GM08714 (cell line): ENCODE results near the gene DDX4.
"Not testable (repeated sequence)": the region's sequence is repeated elsewhere in the genome, so short reads cannot be mapped to it uniquely, and the experiment has no call there.

Experiments
- H3K4me3 ChIP-seq: fragments of 200-500 bp; sonication (Bioruptor generic); 2 replicates; pipeline ENCODE4 v1.5.1; 2014; ENCODE audit warnings: mild to moderate bottlenecking, low read length, inconsistent platforms
- ZNF274 ChIP-seq: IDR thresholded peaks from 2 replicates; pipeline ENCODE4 v1.6.1; 2012; ENCODE audit warnings: mild to moderate bottlenecking, low read depth, low read length

Gene DDX4

DNA sequence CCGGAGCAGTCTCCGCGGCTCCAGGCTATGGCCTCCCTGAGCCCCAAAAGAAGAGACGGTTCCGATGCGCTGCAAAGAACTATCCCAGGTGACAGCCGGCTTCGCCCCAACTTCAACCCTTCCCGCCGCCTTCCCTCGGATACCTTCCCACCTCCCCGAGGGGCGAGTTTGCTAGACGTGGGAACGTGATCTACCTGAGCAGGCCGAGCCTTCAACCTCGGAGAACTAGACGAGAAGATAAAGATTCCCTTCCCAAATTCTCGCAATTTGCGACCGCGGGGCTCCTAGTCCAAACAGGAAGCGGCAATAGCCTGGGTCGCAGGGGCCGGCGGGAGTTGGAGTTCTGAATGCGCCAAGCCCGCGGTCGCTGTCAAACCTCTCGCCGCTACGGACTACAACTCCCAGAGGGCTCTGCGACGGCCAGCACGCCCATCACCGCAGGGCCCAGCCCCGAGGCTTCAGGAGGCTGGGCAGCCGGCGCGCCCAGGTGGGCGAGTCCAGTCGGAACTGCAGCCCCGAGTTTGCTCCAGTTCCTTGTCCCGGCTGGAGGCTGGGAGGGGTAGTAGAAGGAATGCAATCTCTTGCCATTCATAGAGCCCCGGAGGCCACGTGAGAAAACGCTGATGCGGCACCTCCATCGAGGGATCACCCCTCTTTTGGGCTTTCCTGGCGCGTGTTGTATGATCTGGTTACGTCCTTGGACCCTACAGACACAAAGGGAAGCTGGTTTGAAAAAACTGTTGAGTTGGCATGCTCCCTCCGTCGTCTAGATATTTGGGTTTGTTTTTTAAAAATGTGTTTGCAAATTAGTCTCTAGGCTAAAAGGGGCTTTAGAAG is 25.6 kb upstream of the DDX4 start, which contains the start of gene SLC38A9:
SLC38A9 (minus strand) TSS at position 302 of the 837 bp plus-strand sequence. CDS start 14,366 bp downstream, outside the sequence.
- H3K4me3 ChIP-seq: peak within 1 kb of the TSS; percentile 90
- TF ChIP-seq ZNF274: no peak

DNA sequence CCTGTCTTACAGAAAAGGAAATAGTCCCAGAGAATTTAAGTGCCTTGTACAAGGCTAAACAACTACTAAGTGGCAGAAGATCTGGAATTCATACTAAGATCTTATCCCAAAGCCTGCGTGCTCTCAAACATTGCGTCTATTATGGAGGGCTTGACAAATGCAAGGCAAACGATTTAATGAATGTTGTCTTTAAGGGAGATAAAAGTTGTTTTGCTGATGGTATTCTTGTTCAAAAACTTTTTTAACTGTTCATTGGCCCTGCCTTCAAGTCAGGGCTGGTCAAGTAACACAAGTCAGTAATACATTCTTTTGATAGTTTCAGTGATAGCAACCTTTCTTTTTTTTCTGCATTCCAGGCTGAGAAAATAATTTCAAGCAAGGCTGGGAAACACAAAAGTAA is 24.0 kb upstream of the DDX4 start:
- H3K4me3 ChIP-seq: no peak overlapping the region
- TF ChIP-seq ZNF274: no peak

DNA sequence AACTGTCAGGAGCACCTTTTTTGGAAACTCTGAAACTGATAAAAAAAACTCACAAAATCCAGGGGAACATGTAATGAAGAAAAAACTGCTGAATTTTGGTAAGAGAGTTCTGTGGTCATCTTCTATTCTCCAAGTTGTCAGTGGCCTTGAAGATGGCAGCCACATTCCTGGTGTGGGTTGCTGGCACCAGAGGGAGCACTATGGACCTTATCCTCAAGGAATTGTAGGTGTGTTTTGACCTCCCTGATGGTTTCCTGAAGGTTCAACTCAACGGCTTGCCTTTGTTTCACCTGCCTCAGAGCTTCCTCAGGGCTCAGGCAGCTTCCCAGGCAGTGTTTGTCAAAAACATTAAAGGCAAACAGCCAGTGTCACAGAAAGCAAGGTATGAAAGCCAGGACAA is 23.5 kb upstream of the DDX4 start:
- no peak for TF ChIP-seq ZNF274
- no peak overlapping the region for H3K4me3 ChIP-seq

DNA sequence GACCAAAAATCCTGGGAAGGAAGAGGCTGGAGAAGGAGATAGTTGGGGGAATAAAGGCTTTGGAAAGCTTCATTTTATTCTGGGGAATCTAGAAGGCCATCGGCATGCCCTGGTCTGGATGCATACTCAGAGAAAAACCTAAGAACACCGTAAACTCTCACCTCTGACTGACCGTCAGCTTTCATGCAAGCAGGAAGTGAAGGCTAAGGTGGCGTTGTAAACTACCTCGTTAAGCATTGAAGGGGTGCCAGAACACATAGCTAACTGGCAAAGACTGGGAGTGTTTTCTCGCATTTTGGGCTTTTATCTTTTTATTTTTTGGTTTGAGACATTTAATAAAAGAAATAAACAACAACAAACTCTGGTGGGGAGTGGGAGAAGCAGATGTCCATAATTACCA is 23.1 kb upstream of the DDX4 start:
- TF ChIP-seq ZNF274: no peak
- no peak overlapping the region for H3K4me3 ChIP-seq

DNA sequence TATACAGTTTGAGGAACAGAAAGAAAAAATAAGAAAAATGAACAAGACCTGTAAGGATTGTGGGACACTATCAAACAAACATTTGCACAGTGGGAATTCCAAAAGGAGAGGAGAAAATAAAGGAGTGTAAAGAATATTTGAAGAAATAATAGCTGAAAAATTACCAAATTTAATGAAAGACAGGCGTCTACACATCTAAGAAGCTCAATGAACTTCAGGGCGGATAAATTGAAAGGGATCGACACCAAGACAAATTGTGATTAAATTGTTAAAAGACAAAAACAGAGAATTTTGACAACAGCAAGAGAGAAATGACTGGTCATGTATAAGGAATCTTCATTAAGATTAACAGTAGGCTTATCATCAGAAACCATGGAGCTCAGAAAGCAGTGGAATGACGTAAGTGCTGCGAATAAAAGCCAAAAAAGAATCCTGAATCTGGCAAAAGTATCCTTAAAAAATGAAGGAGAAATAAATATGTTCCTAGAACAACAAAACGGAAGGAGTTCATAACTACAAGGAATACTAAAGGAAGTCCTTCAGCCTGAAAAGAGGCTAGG is 22.3 kb upstream of the DDX4 start:
- no peak for TF ChIP-seq ZNF274

DNA sequence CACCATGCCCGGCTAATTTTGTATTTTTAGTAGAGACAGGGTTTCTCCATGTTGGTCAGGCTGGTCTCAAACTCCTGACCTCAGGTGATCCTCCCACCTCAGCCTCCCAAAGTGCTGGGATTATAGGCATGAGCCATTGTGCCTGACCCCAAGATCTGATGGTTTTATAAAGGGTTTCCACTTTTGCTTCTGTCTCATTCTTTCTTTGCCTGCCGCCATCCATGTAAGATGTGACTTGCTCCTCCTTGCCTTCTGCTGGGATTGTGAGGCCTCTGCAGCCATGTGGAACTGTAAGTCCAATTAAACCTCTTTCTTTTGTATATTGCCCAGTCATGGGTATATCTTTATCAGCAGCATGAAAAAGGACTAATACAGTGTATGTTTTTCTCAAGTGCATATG is 18.8 kb upstream of the DDX4 start:
- not testable (repeated sequence) for H3K4me3 ChIP-seq

More for the DNA sequence above, 22.3 kb upstream of the DDX4 start:
- no peak overlapping the region for H3K4me3 ChIP-seq

DNA sequence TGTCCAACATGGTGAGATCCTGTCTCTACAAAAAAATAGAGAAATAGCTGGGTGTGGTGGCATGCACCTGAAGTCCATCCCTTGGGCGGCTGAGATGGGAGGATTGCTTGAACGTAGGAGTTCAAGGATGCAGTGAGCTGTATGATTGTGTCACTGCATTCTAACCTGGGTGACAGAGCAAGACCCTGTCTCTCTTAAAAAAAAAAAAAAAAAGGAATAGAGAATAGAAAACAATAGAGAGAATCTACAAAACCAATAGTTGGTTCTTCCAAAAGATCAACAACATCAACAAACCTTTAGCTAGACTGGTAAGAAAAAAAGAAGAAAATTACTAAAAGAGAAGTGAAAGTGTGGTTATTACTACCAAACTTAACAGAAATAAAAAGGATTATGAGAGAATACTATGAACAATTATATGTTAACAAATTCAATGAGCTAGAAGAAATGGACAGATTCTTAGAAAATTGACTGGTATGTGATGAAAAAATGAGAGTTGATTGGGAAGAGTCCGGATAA is 17.6 kb upstream of the DDX4 start:
- H3K4me3 ChIP-seq: no peak overlapping the region
- no peak for TF ChIP-seq ZNF274

DNA sequence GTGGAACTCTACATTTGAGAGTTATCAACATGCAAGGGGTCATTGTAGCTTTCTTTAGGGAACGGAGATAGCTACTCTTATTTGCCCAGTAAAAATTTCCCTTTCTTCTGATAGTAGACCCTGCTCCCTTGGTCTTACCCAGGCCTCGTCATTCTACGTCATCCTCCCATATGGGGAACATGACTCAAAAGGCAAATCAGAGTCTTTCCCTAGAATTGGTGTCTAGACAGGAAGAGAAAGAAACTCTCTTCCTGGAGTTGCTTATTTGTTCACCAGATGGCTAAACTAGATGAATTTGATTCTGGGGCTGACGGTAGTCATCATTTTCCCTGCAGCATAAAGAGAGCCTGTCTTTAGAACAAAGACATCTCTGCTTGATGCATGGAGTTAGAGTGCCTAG is 13.6 kb upstream of the DDX4 start:
- H3K4me3 ChIP-seq: no peak overlapping the region
- TF ChIP-seq ZNF274: no peak

DNA sequence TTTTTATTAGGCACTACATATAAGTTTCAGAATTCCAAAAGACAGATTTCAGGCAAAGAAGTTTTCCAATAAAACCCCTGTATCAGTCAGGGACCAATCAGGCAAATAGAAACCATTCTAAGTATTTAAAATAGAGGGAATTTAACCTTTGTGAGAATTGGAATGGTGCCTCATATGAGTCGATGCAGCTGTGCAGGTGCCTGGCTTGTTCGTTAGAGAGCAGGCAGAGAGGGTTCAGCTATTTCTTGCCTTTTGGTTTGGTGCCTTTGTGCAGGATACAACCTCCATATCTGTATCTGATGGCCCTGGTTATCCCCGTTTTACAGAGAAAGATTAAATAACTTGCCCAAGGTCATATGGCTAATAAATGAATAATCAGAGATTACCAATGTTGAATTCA is 6.0 kb upstream of the DDX4 start:
- H3K4me3 ChIP-seq: no peak overlapping the region
- no peak for TF ChIP-seq ZNF274

DNA sequence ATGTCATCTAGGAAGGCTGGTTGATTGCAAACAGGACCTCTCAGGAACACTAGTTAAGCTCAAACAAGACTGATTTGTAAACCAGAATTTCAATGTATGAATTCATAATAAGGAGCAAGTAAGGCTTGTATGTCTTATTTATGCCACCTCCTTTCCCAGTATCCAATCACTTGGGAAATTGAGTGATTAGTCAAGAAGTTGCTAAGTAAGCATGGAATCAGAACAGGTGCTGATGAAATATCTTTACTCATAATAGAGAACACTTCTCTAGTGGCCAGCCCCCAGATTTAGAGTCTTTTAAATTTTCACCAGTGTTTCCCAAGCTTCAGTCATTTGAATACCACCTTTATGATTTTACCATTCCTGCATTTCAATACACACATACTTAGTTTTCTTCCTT is 5.3 kb upstream of the DDX4 start:
- no peak for TF ChIP-seq ZNF274

DNA sequence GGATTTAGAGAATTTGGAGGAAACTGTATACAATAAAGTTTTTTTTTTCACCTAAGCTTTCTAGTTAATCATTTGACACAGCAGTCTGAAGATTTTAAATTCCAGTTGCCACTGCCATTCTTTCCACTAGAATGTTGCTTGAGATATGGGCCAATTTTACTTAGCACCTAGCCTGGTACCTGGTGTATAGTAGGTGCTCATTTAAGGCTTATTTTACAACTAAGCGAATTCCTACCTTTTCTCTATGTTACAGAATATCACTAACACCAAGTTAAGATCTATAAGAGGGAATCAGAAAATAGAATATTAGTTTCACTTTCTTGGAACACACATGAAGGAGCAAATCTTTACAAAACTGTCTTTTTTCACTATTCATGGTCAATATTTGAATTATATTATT is 3.2 kb upstream of the DDX4 start:
- no peak for TF ChIP-seq ZNF274
- no peak overlapping the region for H3K4me3 ChIP-seq

More for the DNA sequence above, 5.3 kb upstream of the DDX4 start:
- H3K4me3 ChIP-seq: no peak overlapping the region

DNA sequence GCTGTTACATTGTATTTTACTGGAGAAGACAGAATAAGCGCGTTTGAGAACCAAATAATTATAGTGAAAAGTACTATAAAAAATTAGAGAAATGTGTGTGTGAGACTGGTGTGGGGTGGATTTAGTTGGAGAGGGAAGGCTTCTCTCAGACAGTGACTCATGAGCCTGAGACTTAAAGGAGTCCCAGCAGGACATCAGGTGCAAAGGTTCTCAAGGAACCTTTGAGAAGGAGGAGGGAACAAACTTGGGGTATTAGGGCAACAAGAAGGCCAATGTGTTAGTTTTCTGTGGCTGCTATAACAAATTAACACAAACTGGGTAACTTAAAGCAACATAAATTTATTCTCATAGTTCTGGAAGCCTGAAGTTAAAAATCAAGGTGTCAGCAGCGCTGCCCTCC is 4.9 kb downstream of the DDX4 start:
- no peak overlapping the region for H3K4me3 ChIP-seq
- TF ChIP-seq ZNF274: no peak

DNA sequence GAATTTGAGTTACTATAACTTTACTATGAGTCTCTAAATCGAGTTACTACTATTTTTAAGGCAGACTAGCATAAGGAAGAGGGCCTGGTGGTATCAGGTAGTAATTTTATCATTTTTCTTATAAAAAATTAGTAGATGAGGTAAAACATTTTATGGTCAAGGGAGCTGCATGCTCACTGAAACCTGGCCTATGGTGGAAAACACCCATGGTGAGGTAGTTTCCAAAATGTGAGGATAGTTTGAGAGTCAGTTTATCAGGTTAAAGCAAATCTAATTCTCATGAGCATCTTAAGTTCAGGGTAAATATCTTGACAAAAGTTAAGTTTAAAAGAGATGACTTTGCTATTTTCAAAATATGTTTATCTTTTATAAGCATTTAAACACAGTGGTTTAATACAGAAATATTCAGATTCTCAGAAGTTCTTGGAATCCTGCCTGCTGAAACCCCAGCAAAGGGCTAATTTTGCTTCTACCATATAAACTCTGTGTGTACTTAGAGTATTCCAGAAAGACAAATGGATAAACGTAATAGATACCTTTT is 10.0 kb downstream of the DDX4 start:
- TF ChIP-seq ZNF274: no peak
- H3K4me3 ChIP-seq: no peak overlapping the region

DNA sequence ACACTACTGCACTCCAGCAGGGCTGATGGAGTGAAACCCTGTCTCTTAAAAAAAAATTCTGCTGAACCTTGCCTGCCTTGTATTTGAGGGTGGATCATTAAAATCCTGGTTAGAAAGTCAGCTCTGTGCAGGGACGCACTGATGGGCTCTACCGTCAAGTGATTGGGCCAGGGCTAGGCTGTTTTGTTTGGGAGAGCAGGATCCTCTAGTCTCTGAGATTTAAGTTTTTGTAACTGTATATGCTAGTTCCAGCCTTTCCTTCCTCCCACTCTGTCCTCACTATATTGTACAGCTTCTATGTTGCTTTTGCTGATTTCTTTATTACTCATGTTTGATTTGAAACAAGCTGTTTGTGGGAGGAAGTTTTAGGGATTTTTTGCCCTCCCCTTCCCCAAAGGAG is 11.5 kb downstream of the DDX4 start:
- no peak for TF ChIP-seq ZNF274
- H3K4me3 ChIP-seq: no peak overlapping the region

DNA sequence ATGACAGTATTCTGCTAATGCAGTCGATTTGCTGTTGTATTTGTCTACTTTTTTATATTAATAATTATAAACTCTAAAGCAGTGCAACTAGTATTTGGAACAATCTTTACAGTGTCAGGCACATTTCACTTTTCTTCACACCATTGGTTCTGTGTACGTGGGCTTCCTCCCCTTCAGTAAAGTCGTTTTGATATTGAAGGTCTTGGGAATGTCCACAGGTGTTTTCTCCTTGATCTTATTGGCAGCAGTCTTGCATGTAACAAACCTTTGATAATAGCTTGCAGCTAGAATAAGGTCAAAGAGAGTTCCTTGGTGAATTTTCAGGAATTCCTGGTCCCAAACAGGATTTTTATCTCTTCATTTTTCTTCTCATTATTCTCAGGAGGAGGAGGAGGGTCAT is 12.2 kb downstream of the DDX4 start:
- no peak overlapping the region for H3K4me3 ChIP-seq
- no peak for TF ChIP-seq ZNF274

DNA sequence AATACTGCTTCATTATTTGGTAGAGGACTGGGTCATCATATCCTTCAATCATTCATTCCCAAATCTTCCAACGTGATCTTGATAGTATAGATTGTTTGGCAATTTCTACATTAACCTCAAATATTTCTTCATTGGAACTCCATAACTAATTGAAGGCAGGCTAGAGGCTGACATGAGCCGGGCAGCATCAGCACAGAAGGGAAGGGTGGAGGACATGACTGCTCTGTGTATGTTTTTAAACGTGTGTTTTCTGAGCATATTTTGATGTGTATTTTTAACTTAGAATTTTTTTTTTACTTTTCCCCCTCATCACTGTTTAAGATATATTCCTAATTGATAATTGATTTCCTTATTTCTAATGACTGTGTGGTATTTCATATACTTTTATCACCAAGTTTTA is 12.6 kb downstream of the DDX4 start:
- no peak for TF ChIP-seq ZNF274
- H3K4me3 ChIP-seq: no peak overlapping the region
